AG09309 (cell line): ENCODE measurements around the gene CCIN.

Source experiments
- DNase-seq: peaks from one replicate; pipeline ENCODE4 v3.0.0-alpha.2; 2010; ENCODE audit warnings: low read depth
- H3K4me3 ChIP-seq: 2 replicates; pipeline ENCODE4 v1.5.1; 2011; ENCODE audit warnings: mild to moderate bottlenecking, low read depth, low read length, moderate library complexity; ENCODE audit not compliant: control insufficient read depth
- TF ChIP-seq, protein P1 (sequence below): IDR thresholded peaks from 2 replicates; pipeline ENCODE4 v1.5.1; 2011; ENCODE audit warnings: mild to moderate bottlenecking, low read depth, low read length, inconsistent platforms; ENCODE audit not compliant: insufficient read depth, control insufficient read depth; ENCODE audit errors: missing control alignments

The CCIN gene

GRCh38 chr9:36135741-36136271 lies 33.4 kb upstream of the CCIN start:
- TF ChIP-seq, protein P1, sequence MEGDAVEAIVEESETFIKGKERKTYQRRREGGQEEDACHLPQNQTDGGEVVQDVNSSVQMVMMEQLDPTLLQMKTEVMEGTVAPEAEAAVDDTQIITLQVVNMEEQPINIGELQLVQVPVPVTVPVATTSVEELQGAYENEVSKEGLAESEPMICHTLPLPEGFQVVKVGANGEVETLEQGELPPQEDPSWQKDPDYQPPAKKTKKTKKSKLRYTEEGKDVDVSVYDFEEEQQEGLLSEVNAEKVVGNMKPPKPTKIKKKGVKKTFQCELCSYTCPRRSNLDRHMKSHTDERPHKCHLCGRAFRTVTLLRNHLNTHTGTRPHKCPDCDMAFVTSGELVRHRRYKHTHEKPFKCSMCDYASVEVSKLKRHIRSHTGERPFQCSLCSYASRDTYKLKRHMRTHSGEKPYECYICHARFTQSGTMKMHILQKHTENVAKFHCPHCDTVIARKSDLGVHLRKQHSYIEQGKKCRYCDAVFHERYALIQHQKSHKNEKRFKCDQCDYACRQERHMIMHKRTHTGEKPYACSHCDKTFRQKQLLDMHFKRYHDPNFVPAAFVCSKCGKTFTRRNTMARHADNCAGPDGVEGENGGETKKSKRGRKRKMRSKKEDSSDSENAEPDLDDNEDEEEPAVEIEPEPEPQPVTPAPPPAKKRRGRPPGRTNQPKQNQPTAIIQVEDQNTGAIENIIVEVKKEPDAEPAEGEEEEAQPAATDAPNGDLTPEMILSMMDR, result no peak
- H3K4me3 ChIP-seq, result peak overlapping the region; percentile 48
- DNase-seq, result no peak

GRCh38 chr9:36136272-36136893 lies 32.8 kb upstream of the CCIN start, which contains the start of gene GLIPR2:
TSS of gene GLIPR2 (plus strand) at chr9:36136733. CDS start at chr9:36136779, 46 bp downstream.
- peak within 1 kb of the TSS; percentile 48 for H3K4me3 ChIP-seq
- TF ChIP-seq, protein P1, result no peak
- DNase-seq, result no peak

DNA sequence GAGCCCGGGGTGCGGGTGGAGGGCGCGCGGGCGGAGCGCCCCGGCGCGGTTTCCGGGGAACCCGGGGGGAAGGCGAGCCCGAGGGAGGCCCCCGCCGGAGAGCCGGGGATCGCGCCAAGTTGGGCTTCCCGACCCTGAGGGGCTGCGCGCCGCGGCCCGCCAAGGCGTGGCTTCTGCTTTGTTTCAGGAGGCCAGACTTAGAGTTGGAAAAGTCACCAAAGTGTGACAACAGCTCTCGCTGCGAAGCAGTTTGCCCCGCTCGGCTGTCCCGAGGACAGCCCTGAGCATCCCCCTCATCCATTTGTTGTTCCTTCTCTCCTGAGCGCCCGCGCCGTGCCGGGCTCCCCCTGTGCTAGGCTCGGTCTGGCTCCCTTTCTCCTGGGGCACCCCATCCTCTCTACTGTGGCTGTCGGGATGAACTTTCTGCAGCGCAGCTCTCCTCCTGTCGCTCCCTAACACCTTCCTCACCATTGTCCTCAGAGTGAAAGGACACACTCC lies 32.2 kb upstream of the CCIN start:
- TF ChIP-seq, protein P1, result no peak
- no peak for DNase-seq

GRCh38 chr9:36137392-36138004 lies 31.7 kb upstream of the CCIN start:
- H3K4me3 ChIP-seq, result peak overlapping the region; percentile 48
- TF ChIP-seq, protein P1, result no peak
- no peak for DNase-seq

More for the DNA sequence above, 32.2 kb upstream of the CCIN start:
- H3K4me3 ChIP-seq, result peak overlapping the region; percentile 48

DNA sequence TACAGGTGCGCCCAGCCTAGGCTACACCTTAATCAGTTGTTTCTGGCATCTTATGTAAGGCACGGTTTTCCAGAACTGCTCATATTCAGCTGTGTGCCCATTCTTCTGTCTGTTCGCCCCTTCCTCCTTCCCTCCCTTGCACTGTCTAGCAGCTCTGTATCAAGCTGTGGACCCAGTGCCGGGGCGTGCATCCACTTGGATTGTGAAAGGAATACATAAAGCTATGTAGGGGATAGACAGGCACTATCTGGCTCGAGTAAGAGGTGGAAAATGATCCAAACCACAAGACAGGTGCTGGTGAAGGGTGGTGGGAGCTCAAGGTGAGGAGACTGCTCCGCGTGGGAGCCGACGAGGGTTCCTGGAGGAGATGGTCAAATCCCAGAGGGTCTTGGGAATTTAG lies 30.7 kb upstream of the CCIN start:
- no peak overlapping the region for H3K4me3 ChIP-seq
- TF ChIP-seq, protein P1, result no peak
- no peak for DNase-seq

- no peak overlapping the region for H3K4me3 ChIP-seq
- no peak for DNase-seq
- TF ChIP-seq, protein P1, result no peak
Observed at GRCh38 chr9:36138901-36139300, 30.3 kb upstream of the CCIN start.
